Lung (tissue), 12 donors: ENCODE data around the gene STXBP6. TPM values are rescaled to one million over a fixed set of nuclear protein-coding genes. Genes with fewer than 3 reads are reported as not detected.
"Not testable (repeated sequence)": the region's sequence is repeated elsewhere in the genome, so short reads cannot be mapped to it uniquely, and the experiment has no call there.

Source experiments
- ATAC-seq: fragments of 200-7000 bp; cut with Tn5 transposase; one replicate; pipeline ENCODE4 v1.9.1; 2020; ENCODE audit warnings: moderate number of reproducible peaks; ENCODE audit not compliant: insufficient read depth, low FRiP score
- DNase-seq, 3 donors: peaks; one replicate each; pipeline ENCODE4 v3.0.0-alpha.2; 2013 to 2017
- H3K27ac ChIP-seq, 2 donors: one replicate each; pipeline ENCODE4 v1.5.1; 2013; ENCODE audit warnings: mild to moderate bottlenecking in 2 of 2, moderate library complexity in 2 of 2, control low read depth in 1 of 2, inconsistent platforms in 1 of 2, low read depth in 1 of 2, low read length in 1 of 2
- H3K27me3 ChIP-seq, 3 donors: one replicate each; pipeline ENCODE4 v1.5.1; 2013; ENCODE audit warnings: low read length in 2 of 3; ENCODE audit not compliant: control insufficient read depth in 3 of 3, insufficient read depth in 3 of 3
- H3K36me3 ChIP-seq, 4 donors: one replicate each; pipeline ENCODE4 v1.5.1; 2013; ENCODE audit warnings: low read length in 4 of 4, mild to moderate bottlenecking in 1 of 4, moderate library complexity in 1 of 4; ENCODE audit not compliant: control insufficient read depth in 4 of 4, insufficient read depth in 4 of 4
- H3K4me1 ChIP-seq, 5 donors: one replicate each; pipeline ENCODE4 v1.5.1; 2013; ENCODE audit warnings: low read length in 5 of 5, mild to moderate bottlenecking in 2 of 5, moderate library complexity in 1 of 5; ENCODE audit not compliant: control insufficient read depth in 5 of 5, insufficient read depth in 5 of 5
- H3K4me3 ChIP-seq: one replicate; pipeline ENCODE4 v1.5.1; 2013; ENCODE audit warnings: mild to moderate bottlenecking, control low read depth, moderate library complexity
- H3K9ac ChIP-seq, 2 donors: one replicate each; pipeline ENCODE4 v1.5.1; 2013; ENCODE audit warnings: low read length in 2 of 2, control low read depth in 1 of 2; ENCODE audit not compliant: insufficient read depth in 1 of 2
- H3K9me3 ChIP-seq, 4 donors: one replicate each; pipeline ENCODE4 v1.5.1; 2013; ENCODE audit warnings: low read length in 3 of 4, mild to moderate bottlenecking in 1 of 4, moderate library complexity in 1 of 4; ENCODE audit not compliant: control insufficient read depth in 4 of 4, insufficient read depth in 3 of 4
- WGBS, 2 donors: extraction: QIAGEN DNeasy Blood & Tissue Kit; methylation state at CpG; one replicate each; pipeline ENCODE4 v1.1.7; 2013; 5-methylcytosine and 5-hydroxymethylcytosine counted together
- polyA plus RNA-seq, 2 donors: library from polyadenylated mRNA; stranded (reverse); fragments of 200-250 nt; gene quantifications; one replicate each; pipeline ENCODE4 v1.2.1, GENCODE V29; 2013
- total RNA-seq, 2 donors: library from RNA; depleted of rRNA in 1 of 2; stranded (reverse); fragments of >200 nt in 1 of 2; gene quantifications; one replicate each; pipeline ENCODE4 v1.2.1, GENCODE V29; 2014 to 2021
- TF ChIP-seq, protein P1 (sequence below): IDR thresholded peaks from 2 replicates; pipeline ENCODE4 v1.5.1; 2012; ENCODE audit warnings: mild to moderate bottlenecking; ENCODE audit errors: control extremely low read depth, extremely low read depth
- donor health status: control.
- donor health status: control.
- donor health status: Bipolar disorder and iron deficiency.
- donor health status: healthy.
- donor health status: DM: yes; HTN: yes; CAD: no.

STXBP6 gene
- total and polyA plus RNA-seq, 4 donors: 9.3 to 42.5 (median 10.5) TPM

DNA sequence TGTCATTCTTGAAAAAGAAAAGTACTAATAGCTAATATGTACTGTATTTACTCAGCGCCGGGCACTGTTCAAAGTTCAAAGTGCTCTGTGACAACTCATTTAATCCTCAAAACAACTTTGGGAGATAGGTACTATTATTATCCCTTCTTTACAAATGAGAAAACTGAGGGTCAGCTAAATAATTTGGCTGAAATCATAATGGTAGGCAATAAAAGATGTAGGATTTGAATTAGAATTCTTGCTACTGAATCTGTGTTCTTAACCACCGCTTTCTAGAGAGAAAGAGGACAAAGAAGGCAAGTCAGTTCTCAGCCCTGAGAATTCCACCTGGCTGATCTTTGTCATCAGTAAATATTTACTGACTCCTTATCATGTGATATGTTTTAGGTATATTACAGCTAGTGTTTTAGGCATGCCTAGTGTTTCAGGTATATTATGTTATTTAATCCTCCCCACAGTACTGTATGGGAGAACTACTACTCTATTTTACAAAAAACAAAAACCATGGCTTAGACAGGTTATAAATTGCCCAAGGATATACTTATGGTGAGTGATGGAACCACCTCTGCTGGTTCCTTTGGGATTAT is 210.2 kb downstream of the STXBP6 start:
- Histone ChIP-seq H3K4me3 (no peak overlapping the region), H3K4me1 (peaks cover 0 to 24% (median 5%) of the 10 kb centered on the region in 5 donors), H3K9me3 (no peaks in the 10 kb centered on the region), H3K9ac (no peak overlapping the region), H3K36me3 (peaks cover 0 to 8% (median 2%) of the 10 kb centered on the region in 4 donors), H3K27ac (peak overlapping the region in 1 of 2 donors; percentile 56), H3K27me3 (no peaks in the 10 kb centered on the region)
- ATAC-seq: no peak
- 83 to 89% methylated on average over 3 of the region's 3 CpGs for whole genome bisulfite sequencing, 2 donors
- no peak for DNase-seq
- TF ChIP-seq, protein P1, sequence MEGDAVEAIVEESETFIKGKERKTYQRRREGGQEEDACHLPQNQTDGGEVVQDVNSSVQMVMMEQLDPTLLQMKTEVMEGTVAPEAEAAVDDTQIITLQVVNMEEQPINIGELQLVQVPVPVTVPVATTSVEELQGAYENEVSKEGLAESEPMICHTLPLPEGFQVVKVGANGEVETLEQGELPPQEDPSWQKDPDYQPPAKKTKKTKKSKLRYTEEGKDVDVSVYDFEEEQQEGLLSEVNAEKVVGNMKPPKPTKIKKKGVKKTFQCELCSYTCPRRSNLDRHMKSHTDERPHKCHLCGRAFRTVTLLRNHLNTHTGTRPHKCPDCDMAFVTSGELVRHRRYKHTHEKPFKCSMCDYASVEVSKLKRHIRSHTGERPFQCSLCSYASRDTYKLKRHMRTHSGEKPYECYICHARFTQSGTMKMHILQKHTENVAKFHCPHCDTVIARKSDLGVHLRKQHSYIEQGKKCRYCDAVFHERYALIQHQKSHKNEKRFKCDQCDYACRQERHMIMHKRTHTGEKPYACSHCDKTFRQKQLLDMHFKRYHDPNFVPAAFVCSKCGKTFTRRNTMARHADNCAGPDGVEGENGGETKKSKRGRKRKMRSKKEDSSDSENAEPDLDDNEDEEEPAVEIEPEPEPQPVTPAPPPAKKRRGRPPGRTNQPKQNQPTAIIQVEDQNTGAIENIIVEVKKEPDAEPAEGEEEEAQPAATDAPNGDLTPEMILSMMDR: no peak

DNA sequence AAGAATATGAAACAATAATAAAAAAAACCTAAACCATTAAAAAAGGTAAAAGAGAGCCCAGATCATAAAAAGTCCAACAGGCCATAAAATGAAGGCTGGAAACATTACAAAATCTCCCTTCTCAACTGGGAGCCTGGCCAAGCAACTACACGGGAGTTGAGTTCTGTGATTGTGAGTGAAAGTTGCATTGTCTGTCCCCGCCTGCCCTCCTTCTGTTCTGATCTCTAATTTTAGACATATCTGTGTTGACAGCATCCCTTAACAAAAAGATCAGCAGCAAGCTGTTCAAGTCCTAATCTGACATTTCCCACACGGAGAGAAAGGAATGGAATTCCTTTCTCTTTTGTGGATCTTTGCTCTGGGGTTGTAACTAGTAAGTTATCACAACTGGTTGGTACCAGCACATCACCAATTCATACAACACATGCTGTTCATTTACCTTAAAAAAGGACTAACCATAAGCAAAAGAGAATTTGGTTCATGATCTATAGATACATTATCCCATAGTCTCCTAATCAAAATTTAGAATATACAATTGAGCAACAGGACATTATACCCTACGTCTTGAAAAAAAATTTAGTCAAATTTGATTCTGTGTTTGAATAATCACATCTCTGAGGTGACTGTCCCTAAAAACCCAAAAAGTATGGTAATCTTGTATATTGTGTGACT is 210.9 kb downstream of the STXBP6 start:
- ATAC-seq: no peak

DNA sequence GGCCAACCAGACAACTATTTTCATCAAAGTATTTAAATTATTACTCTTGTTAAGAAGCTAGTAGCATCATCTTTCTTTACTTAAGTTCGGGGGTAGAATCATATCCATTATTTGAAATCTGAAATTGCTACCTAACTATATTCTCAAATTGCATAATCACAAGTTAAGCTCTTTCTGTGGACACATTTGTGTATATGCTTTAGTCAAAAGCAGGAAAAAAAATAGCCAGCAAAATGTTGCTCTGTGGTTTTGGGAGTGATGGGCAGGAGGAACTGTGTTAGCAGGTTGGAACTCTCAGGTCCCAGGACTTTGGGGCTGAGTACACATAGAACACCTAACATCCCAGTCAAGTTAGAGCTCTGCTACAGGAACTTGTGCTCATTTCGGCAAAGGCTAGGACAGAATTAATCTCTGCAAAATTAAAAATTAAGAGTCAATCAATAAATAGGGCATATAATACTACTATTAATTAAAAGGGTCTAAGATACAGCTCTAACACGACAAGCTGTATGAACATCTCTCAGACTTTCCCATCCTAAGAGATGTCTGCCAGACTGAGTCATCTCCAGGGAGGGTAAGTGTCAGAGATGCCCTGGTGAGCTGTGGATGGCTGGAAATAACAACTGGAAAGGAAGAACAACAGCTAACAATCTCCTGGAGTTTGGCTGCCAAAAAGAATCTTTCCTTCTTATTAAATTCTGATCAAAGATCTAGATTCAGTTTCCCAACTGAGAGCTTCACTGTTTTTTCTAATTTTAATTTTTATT is 212.5 kb downstream of the STXBP6 start:
- H3K4me1 ChIP-seq: peaks cover 0 to 20% (median 5%) of the 10 kb centered on the region in 5 donors
- H3K36me3 ChIP-seq: peaks cover 0 to 8% (median 3%) of the 10 kb centered on the region in 4 donors
- H3K4me3 ChIP-seq: no peak overlapping the region
- TF ChIP-seq, protein P1: no peak
- 70 to 78% methylated on average over 3 of the region's 3 CpGs for WGBS, 2 donors
- H3K27ac ChIP-seq: peak overlapping the region in 1 of 2 donors; percentile 72
- H3K9me3 ChIP-seq: no peaks in the 10 kb centered on the region
- DNase-seq (no peak), ATAC-seq (no peak)
- H3K9ac ChIP-seq: no peak overlapping the region
- no peaks in the 10 kb centered on the region for H3K27me3 ChIP-seq

More for the DNA sequence above, 210.9 kb downstream of the STXBP6 start:
- Histone ChIP-seq H3K4me3 (no peak overlapping the region), H3K9me3 (no peaks in the 10 kb centered on the region), H3K27ac (peak overlapping the region in 1 of 2 donors; percentile 56), H3K27me3 (no peaks in the 10 kb centered on the region), H3K9ac (no peak overlapping the region), H3K4me1 (peaks cover 0 to 25% (median 5%) of the 10 kb centered on the region in 5 donors), H3K36me3 (peaks cover 0 to 8% (median 2%) of the 10 kb centered on the region in 4 donors)
- TF ChIP-seq, protein P1: no peak
- WGBS, 2 donors: 52 to 64% methylated on average over 4 of the region's 4 CpGs
- DNase-seq: peak in 2 of 3 donors; percentile 59 to 71

DNA sequence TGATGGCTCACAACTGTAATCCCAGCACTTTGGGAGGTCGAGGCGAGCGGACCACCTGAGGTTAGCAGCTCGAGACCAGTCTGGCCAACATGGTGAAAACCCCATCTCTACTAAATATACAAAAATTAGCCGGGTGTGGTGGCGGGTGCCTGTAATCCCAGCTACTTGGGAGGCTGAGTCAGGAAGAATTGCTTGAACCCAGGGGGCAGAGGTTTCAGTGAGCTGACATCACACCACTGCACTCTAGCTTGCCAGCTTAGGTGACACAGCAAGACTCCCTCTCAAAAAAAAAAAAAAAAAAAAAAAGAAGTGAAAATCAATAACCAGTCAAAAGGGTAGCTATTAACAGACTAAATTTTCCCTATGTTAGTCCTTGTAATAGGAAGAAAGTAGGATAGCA is 213.6 kb downstream of the STXBP6 start:
- not testable (repeated sequence) for H3K36me3 ChIP-seq, H3K27ac ChIP-seq, H3K9me3 ChIP-seq, DNase-seq, H3K4me3 ChIP-seq, H3K27me3 ChIP-seq, ATAC-seq, H3K9ac ChIP-seq
- WGBS, 2 donors: 98% methylated on average over 6 of the region's 6 CpGs
- peaks cover 0 to 20% (median 5%) of the 10 kb centered on the region in 5 donors for H3K4me1 ChIP-seq
